Mesenchymal stem cell (in vitro differentiated cells and primary cell): ENCODE measurements around the gene SOD3.

Experiments used
- DNase-seq: peaks from one replicate; pipeline ENCODE4 v3.0.0-alpha.2; 2013
- H2AFZ ChIP-seq: one replicate; pipeline ENCODE4 v1.6.1; 2013; ENCODE audit warnings: low read depth, mild to moderate bottlenecking, control low read depth, inconsistent platforms, low read length, moderate library complexity
- H2AK5ac ChIP-seq: 2 replicates; pipeline ENCODE4 v1.6.1; 2013; ENCODE audit warnings: low read length, moderate library complexity, mild to moderate bottlenecking, inconsistent platforms; ENCODE audit not compliant: severe bottlenecking
- H2BK120ac ChIP-seq: one replicate; pipeline ENCODE4 v1.6.1; 2013; ENCODE audit warnings: low read depth, mild to moderate bottlenecking, inconsistent platforms, low read length, moderate library complexity
- H2BK12ac ChIP-seq, 2 experiments: one replicate each; pipeline ENCODE4 v1.6.1; 2013; ENCODE audit warnings: inconsistent platforms in 2 of 2, low read length in 2 of 2, mild to moderate bottlenecking in 2 of 2, moderate library complexity in 2 of 2, control low read depth in 1 of 2
- H2BK15ac ChIP-seq: one replicate; pipeline ENCODE4 v1.6.1; 2013; ENCODE audit warnings: mild to moderate bottlenecking, low read depth, inconsistent platforms; ENCODE audit not compliant: poor library complexity, severe bottlenecking
- H2BK5ac ChIP-seq: 2 replicates; pipeline ENCODE4 v1.6.1; 2013; ENCODE audit warnings: low read depth, mild to moderate bottlenecking, low read length, control low read depth, inconsistent platforms; ENCODE audit not compliant: poor library complexity, severe bottlenecking
- H3K14ac ChIP-seq, 2 experiments: one replicate each; pipeline ENCODE4 v1.6.1; 2013; ENCODE audit warnings: inconsistent platforms in 2 of 2, low read length in 2 of 2, control low read depth in 1 of 2, mild to moderate bottlenecking in 1 of 2, moderate library complexity in 1 of 2
- H3K18ac ChIP-seq, 2 experiments: one replicate each; pipeline ENCODE4 v1.6.1; 2013; ENCODE audit warnings: inconsistent platforms in 2 of 2, low read length in 2 of 2, control low read depth in 1 of 2, low read depth in 1 of 2, mild to moderate bottlenecking in 1 of 2
- H3K23ac ChIP-seq, 2 experiments: one replicate each; pipeline ENCODE4 v1.6.1; 2013; ENCODE audit warnings: inconsistent platforms in 2 of 2, low read length in 2 of 2, mild to moderate bottlenecking in 2 of 2, moderate library complexity in 2 of 2, control low read depth in 1 of 2
- H3K27ac ChIP-seq: 2 replicates; pipeline ENCODE4 v1.5.1; 2013; ENCODE audit warnings: mild to moderate bottlenecking, moderate library complexity, low read length, control low read depth, inconsistent platforms; ENCODE audit not compliant: poor library complexity, severe bottlenecking
- H3K27me3 ChIP-seq, 2 experiments: 2 replicates each; pipeline versions ENCODE4 v1.6.1 to v1.7.0; 2013; ENCODE audit warnings: low read length in 2 of 2, mild to moderate bottlenecking in 2 of 2, moderate library complexity in 2 of 2, control low read depth in 1 of 2, inconsistent platforms in 1 of 2; ENCODE audit not compliant: control insufficient read depth in 1 of 2, insufficient read depth in 1 of 2
- H3K36me3 ChIP-seq, 2 experiments: 2 replicates each; pipeline versions ENCODE4 v1.6.1 to v1.7.0; 2013; ENCODE audit warnings: low read length in 2 of 2, control low read depth in 1 of 2, inconsistent platforms in 1 of 2, low read depth in 1 of 2, mild to moderate bottlenecking in 1 of 2; ENCODE audit not compliant: insufficient read depth in 2 of 2, control insufficient read depth in 1 of 2
- H3K4ac ChIP-seq, 2 experiments: one replicate each; pipeline ENCODE4 v1.6.1; 2013; ENCODE audit warnings: inconsistent platforms in 2 of 2, low read length in 2 of 2, mild to moderate bottlenecking in 2 of 2, moderate library complexity in 2 of 2, control low read depth in 1 of 2, low read depth in 1 of 2
- H3K4me1 ChIP-seq: 2 replicates; pipeline ENCODE4 v1.6.1; 2013; ENCODE audit warnings: low read depth, low read length, control low read depth; ENCODE audit not compliant: control insufficient read depth, insufficient read depth
- H3K4me2 ChIP-seq: 2 replicates; pipeline ENCODE4 v1.6.1; 2013; ENCODE audit warnings: low read length, mild to moderate bottlenecking, inconsistent platforms; ENCODE audit not compliant: poor library complexity, severe bottlenecking
- H3K4me3 ChIP-seq, 2 experiments: 2 replicates each; pipeline versions ENCODE4 v1.5.1 to v1.7.0; 2013; ENCODE audit warnings: low read length in 2 of 2, mild to moderate bottlenecking in 2 of 2, control low read depth in 1 of 2, low read depth in 1 of 2; ENCODE audit not compliant: insufficient read depth in 1 of 2
- H3K79me1 ChIP-seq: replicated peaks from 2 replicates; pipeline ENCODE4 v1.6.1; 2013; ENCODE audit warnings: mild to moderate bottlenecking, control low read depth, low read length, inconsistent platforms; ENCODE audit not compliant: poor library complexity, severe bottlenecking
- H3K9ac ChIP-seq: 2 replicates; pipeline ENCODE4 v1.7.0; 2013; ENCODE audit warnings: mild to moderate bottlenecking, low read length, moderate library complexity
- H3K9me3 ChIP-seq: 2 replicates; pipeline ENCODE4 v1.7.0; 2013; ENCODE audit warnings: mild to moderate bottlenecking, low read length; ENCODE audit not compliant: control insufficient read depth
- H4K8ac ChIP-seq: one replicate; pipeline ENCODE4 v1.6.1; 2013; ENCODE audit warnings: inconsistent platforms, mild to moderate bottlenecking, low read length, moderate library complexity
- H4K91ac ChIP-seq: one replicate; pipeline ENCODE4 v1.6.1; 2013; ENCODE audit warnings: mild to moderate bottlenecking, low read length, inconsistent platforms
- WGBS: methylation state at CpG from one replicate; pipeline ENCODE4 v1.1.7; 2013; ENCODE audit warnings: mixed read lengths; 5-methylcytosine and 5-hydroxymethylcytosine counted together

SOD3 gene

GRCh38 chr4:24768604-24769003 lies 26.8 kb upstream of the SOD3 start:
- Histone ChIP-seq H2BK15ac (no peak overlapping the region), H3K4ac (no peak overlapping the region), H3K9ac (no peak overlapping the region), H2AFZ (no peak overlapping the region), H3K14ac (no peak overlapping the region), H3K27me3 (no peaks in the 10 kb centered on the region), H4K91ac (no peak overlapping the region), H3K23ac (no peak overlapping the region), H4K8ac (no peak overlapping the region), H3K79me1 (no peaks in the 10 kb centered on the region), H2AK5ac (no peak overlapping the region), H3K9me3 (no peaks in the 10 kb centered on the region), H3K27ac (no peak overlapping the region), H3K4me2 (no peak overlapping the region), H3K4me1 (peaks cover 9% of the 10 kb centered on the region), H3K4me3 (no peak overlapping the region), H2BK12ac (no peak overlapping the region), H2BK5ac (no peak overlapping the region), H3K36me3 (no peaks in the 10 kb centered on the region), H3K18ac (no peak overlapping the region), H2BK120ac (no peak overlapping the region)
- no peak for DNase-seq

DNA sequence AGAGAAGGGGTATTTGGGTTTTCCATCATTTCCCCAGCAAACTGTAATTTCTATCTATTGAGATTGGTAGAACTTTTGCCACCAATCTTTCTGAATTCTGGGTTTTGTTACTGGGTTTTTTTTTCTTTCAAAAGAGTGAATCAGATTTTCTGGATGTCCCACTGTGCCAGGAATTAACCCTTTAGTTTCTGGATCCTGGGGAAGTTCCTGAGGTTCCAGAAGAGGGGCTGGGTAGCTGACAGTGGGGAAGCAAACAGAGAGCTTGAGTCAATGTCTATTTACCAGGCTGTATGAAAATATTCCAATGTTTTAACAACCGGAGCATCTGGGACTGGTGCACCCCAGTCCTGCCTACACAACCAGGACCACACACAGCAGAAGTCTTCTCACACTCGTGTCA lies 25.8 kb upstream of the SOD3 start:
- no peak overlapping the region for H3K4me2 ChIP-seq
- no peak overlapping the region for H3K14ac ChIP-seq
- H3K27ac ChIP-seq: peak overlapping the region; percentile 2
- H3K23ac ChIP-seq: no peak overlapping the region
- no peak for DNase-seq
- H2AFZ ChIP-seq: no peak overlapping the region
- H3K4me1 ChIP-seq: peaks cover 8% of the 10 kb centered on the region
- no peak overlapping the region for H2AK5ac ChIP-seq
- H2BK12ac ChIP-seq: no peak overlapping the region
- H2BK120ac ChIP-seq: no peak overlapping the region
- no peaks in the 10 kb centered on the region for H3K79me1 ChIP-seq
- no peak overlapping the region for H4K8ac ChIP-seq
- H2BK5ac ChIP-seq: no peak overlapping the region
- no peak overlapping the region for H3K4me3 ChIP-seq
- no peak overlapping the region for H3K18ac ChIP-seq
- no peak overlapping the region for H3K4ac ChIP-seq
- no peaks in the 10 kb centered on the region for H3K36me3 ChIP-seq
- H4K91ac ChIP-seq: no peak overlapping the region
- 68% methylated on average over 2 of the region's 2 CpGs for WGBS
- H3K9me3 ChIP-seq: no peaks in the 10 kb centered on the region
- peak overlapping the region; percentile 23 for H3K9ac ChIP-seq
- H2BK15ac ChIP-seq: peak overlapping the region; percentile 33
- H3K27me3 ChIP-seq: no peaks in the 10 kb centered on the region

DNA sequence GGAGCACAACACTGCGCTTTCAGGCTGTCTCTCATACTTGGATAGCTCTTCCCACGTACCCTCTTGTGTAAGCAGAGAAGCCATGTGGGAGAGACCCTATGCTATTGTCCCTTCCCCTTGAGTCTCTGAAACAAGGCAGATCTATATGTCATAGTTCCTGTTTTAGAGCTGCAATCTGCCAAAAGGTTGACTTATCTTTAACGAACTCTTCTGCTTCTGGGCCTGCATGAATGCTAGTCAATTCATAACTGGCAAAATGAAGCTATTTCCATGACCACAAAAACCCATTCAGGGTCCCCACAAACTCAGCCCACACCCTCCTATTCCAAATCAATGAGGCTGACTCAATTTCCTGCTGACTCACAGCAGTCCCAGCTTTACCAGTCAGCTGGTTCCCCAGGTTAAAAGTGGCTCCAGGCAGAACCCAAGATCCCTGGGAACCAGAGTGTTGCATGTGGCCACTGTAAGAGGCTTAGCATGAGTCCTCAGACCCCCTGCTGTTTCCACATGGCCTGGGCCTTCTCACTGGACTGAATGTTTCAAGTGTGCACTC lies 25.3 kb upstream of the SOD3 start:
- H2BK15ac ChIP-seq: peak overlapping the region; percentile 33
- peak; percentile 84 for DNase-seq
- no peak overlapping the region for H2AK5ac ChIP-seq
- no peak overlapping the region for H3K4me3 ChIP-seq
- H3K79me1 ChIP-seq: no peaks in the 10 kb centered on the region
- peak overlapping the region in 1 of 2 experiments; percentile 15 for H2BK12ac ChIP-seq
- no peak overlapping the region for H3K23ac ChIP-seq
- H3K27ac ChIP-seq: peak overlapping the region; percentile 49
- no peak overlapping the region for H3K4ac ChIP-seq
- H3K4me1 ChIP-seq: peaks cover 8% of the 10 kb centered on the region
- H3K9ac ChIP-seq: peak overlapping the region; percentile 61
- no peaks in the 10 kb centered on the region for H3K27me3 ChIP-seq
- H3K18ac ChIP-seq: peak overlapping the region in 1 of 2 experiments; percentile 61
- WGBS: 48% methylated on average over 3 of the region's 3 CpGs
- no peak overlapping the region for H3K4me2 ChIP-seq
- H3K9me3 ChIP-seq: no peaks in the 10 kb centered on the region
- H2BK120ac ChIP-seq: no peak overlapping the region
- H2AFZ ChIP-seq: no peak overlapping the region
- no peaks in the 10 kb centered on the region for H3K36me3 ChIP-seq
- no peak overlapping the region for H4K8ac ChIP-seq
- H4K91ac ChIP-seq: no peak overlapping the region
- H2BK5ac ChIP-seq: no peak overlapping the region
- no peak overlapping the region for H3K14ac ChIP-seq

GRCh38 chr4:24770667-24771066 lies 24.7 kb upstream of the SOD3 start:
- Histone ChIP-seq H2BK15ac (no peak overlapping the region), H3K18ac (no peak overlapping the region), H3K14ac (no peak overlapping the region), H3K27ac (peak overlapping the region; percentile 49), H2BK5ac (no peak overlapping the region), H4K8ac (no peak overlapping the region), H3K79me1 (no peaks in the 10 kb centered on the region), H3K23ac (no peak overlapping the region), H3K9ac (peak overlapping the region; percentile 61), H3K9me3 (no peaks in the 10 kb centered on the region), H3K4me2 (no peak overlapping the region), H2AFZ (no peak overlapping the region), H3K36me3 (no peaks in the 10 kb centered on the region), H3K4ac (no peak overlapping the region), H3K4me1 (peaks cover 7% of the 10 kb centered on the region), H3K27me3 (no peaks in the 10 kb centered on the region), H4K91ac (no peak overlapping the region), H2AK5ac (no peak overlapping the region), H2BK120ac (no peak overlapping the region), H2BK12ac (peak overlapping the region in 1 of 2 experiments; percentile 15), H3K4me3 (no peak overlapping the region)
- DNase-seq: no peak
- WGBS: no CpG with 5 or more reads among the region's 4 CpGs
